Ureter (tissue), 1 donor: ENCODE results near the gene BIRC2. TPM values are rescaled to one million over a fixed set of nuclear protein-coding genes. Genes with fewer than 3 reads are reported as not detected.
A peak's percentile ranks its signal among the peaks of the same experiment; 100 is the strongest.
"Not testable (repeated sequence)": the region's sequence is repeated elsewhere in the genome, so short reads cannot be mapped to it uniquely, and the experiment has no call there.

Source experiments
- DNase-seq: peaks from one replicate; pipeline ENCODE4 v3.0.0-alpha.2; 2020; ENCODE audit warnings: low spot score
- total RNA-seq: library from RNA; stranded (reverse); gene quantifications from one replicate; pipeline ENCODE4 v1.2.4, GENCODE V29; 2023
- donor health status: DM: yes; HTN: yes; CAD: no.

BIRC2 gene
- 44.4 TPM for total RNA-seq

DNA sequence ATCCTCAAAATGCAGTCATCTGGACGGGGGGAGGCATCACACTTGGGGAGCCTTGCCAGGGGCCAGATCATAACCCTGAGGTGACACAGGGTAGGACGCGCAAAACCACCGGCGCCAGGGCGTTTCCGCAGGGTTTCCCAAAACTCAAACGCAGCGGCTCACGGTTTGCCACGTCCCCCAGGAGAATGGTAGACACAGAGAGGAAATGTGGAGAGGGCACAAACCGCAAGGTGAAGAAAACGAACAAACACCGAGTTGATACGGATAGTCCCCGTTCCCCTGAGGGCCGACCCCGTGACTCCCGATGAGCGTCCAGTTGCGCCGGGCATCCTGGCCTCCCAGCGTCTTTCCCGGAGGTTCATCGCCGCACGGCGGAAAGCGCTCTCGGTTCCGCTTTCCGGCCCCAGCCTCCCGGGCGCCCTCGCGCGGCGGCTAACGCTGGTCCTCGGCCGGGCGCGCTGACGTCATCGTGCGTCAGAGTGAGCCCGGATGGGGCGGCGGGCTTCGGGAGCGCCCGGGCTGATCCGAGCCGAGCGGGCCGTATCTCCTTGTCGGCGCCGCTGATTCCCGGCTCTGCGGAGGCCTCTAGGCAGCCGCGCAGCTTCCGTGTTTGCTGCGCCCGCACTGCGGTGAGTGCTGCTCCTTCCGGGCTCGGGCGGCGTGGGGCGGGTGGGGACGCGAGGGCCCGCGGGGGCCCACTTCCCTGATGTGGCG, at the start of gene BIRC2:
Gene BIRC2, plus strand, starts transcription at position 467 of the 714 bp plus-strand sequence. CDS start 2,641 bp downstream, outside the sequence.
- DNase-seq = peak; percentile 94

DNA sequence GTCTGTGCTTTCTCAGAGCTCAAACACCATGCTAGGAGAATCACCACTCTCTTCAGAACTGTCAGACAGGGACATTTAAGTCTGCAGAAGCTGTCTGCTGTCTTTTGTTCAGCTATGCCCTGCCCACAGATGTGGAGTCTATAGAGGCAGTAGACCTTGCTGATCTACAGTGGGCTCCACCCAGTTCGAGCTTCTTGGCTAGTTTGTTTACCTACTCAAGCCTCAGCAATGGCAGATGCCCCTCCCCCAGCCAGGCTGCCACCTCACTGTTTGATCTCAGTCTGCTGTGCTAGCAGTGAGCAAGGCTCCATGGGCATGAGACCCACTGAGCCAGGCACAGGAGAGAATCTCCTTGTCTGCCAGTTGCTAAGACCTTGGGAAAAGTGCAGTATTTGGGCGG, 46.2 kb upstream of the BIRC2 start:
- DNase-seq = not testable (repeated sequence)

DNA sequence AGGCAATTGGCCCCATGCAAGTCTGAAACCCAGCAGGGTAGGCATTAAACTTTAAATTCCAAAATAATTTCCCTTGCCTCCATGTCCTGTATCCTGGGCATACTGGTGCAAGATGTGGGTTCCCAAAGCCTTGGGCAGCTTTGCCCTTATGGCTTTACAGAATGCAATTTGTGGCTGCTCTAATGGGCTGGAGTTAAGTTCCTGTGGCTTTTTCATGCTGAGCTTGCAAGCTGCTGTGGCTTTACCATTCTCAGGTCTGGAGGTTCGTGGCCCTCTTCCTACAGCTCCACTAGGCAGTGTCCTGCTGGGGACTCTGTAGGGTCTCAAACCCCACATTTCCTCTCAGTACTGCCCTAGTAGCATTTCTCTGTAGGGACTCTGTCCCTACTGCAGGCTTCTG, 44.8 kb upstream of the BIRC2 start:
- DNase-seq = no peak

GRCh38 chr11:102304686-102305085, 42.3 kb upstream of the BIRC2 start:
- no peak for DNase-seq

- DNase-seq = no peak
Measured at GRCh38 chr11:102305352-102306047, 41.5 kb upstream of the BIRC2 start.

DNA sequence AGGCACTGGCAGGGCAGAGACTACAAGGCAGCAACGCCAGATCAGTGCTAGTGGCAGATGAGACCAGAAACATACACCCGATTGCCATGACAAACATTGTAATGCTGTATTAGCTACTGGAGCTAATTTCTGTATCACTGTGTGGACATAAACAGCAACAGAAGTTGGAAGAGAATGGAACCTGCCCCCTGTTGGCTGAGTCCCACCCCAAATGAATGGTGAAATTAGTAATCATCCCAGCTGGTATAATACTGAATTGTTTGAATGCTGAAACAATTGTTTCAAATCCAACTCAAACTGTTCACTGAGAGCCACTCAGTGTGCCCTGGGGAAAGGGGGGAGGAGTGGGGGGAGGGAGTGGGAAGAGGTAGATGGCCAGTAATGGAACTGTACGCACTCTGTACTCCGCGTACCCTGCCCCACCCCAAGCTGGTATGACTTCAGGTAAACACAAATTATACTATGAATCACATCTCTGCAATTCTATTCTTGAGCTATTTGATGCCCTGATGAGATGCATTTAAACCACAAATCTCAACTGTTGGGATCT, 40.9 kb upstream of the BIRC2 start:
- DNase-seq = peak; percentile 76

- no peak for DNase-seq
Measured at GRCh38 chr11:102306817-102307726, 39.9 kb upstream of the BIRC2 start.

DNA sequence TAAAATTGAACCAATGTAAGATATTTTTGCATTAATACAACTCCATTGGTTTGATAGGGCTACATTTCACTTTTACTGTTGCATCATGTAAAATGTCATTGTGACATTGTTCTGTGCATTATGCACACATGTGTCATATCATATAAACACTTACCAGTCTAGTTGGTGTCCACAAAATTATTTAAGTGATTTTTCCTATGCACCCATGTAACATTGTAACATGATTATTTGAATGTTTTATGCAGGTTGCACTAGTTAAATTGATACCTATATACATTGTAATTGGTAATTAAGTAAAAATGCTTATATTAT, 39.3 kb upstream of the BIRC2 start:
- no peak for DNase-seq

DNA sequence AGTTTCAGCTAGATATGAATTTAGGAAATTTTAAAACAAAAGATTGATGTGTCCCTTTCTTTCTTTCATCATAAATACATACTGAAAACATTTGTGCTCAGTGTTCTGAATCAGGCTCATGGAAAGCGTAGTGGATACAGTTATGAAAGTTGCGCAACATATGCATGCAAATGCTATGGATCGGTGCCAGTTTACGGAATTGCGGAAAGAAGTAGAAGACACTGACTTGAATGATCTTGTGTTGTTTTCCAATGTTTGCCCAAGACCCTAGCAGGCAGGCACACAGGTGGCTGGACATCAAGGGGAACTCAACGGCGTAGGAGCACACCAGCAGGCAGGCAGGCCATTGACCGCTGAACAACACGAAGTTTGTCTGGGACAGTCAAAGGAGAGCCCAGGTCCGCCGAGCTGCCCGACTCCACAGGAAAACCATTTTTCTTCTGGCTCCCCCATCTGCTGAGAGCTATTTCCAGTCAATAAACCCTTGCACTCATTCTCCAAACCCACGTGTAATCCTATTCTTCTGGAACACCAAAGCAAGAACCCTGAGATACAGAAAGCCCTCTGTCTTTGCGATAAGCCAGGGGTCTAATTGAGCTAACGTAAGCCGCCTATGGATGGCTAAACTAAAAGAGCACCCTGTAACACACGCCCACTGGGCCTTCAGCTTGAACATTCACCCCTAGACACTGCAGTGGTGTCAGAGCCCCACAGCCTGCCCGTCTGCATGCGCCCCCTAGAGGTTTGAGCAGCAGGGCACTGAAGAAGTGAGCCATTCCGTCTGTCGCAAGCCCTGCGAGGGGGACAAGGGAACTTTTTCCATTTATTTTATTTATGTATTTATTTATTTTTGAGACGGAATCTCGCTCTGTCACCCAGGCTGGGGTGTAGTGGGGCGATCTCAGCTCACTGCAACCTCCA, 37.1 kb upstream of the BIRC2 start:
- DNase-seq = no peak

DNA sequence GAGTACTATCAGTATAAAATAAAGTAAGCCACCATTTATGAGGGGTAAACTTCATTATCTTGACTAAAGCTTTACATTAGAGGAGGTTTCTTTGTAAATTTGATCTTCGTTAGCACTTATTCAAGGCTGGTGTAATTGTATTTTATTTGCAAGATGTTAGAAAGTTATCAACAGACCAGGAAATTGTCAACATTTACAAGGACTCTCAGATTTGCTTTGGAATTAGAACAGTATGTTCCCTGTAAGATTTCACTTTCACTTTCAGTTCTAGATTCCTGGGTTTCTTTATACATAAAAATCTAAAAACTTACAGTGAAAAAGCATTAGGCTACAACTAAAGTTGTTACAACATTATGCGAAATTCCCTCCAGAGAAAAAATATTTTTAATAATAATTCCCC, 34.3 kb upstream of the BIRC2 start:
- no peak for DNase-seq

DNA sequence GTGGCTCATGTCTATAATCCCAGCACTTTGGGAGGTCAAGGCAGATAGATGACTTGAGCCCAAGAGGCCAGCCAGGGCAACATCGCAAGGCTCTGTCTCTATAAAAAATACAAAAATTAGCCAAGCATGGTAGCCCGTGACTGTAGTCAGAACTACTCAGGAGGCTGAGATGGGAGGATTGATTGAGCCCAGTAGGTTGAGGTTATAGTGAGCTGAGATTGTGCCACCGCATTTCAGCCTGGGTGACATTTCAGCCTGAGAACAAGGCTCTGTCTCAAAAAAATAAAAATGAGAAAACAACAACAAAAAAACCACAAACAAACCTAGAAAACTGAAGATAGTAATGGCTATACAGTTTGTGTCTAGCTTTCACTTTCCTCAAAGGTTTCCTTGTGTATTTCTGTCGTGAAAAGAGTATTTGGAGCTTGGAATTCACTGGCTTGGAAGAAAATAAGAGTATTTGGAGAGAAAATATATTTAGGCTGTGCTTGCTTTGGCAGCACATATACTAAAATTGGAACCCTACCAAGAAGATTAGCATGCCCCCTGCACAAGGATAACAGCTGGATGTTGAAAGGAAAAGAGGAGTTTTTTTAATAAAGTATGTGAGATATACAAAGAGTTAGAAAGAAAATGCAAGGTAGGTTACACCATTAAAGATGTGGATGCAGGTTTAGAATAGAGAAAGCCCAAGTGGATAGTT, 33.6 kb upstream of the BIRC2 start:
- no peak for DNase-seq

- DNase-seq = no peak
Measured at GRCh38 chr11:102314784-102315183, 32.2 kb upstream of the BIRC2 start.

DNA sequence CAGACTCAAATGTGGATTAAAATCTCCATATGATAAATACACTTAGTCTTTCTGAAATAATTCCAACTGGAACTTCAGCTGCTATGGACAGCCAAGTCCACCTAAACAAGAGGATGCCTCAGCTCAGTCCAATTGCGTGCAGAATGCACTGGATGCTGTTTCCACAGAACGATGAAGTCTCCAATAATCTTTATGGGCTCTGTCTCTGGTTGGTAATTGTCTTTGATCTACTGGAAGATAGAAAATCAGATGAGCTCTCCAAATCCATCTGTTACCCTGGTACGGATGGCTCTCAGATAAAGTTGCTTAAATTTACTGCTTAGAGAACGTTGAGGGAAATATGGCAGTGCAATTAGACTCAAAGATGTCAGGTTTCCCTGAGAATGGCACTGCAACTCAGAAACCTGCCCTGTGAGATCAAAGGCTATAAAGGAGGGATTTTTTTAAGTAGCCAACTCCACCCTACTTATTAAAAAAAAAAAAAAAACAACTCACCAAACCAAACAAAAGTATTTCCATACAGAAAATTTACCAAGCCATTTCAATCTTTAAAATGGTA, 30.6 kb upstream of the BIRC2 start:
- DNase-seq = no peak

DNA sequence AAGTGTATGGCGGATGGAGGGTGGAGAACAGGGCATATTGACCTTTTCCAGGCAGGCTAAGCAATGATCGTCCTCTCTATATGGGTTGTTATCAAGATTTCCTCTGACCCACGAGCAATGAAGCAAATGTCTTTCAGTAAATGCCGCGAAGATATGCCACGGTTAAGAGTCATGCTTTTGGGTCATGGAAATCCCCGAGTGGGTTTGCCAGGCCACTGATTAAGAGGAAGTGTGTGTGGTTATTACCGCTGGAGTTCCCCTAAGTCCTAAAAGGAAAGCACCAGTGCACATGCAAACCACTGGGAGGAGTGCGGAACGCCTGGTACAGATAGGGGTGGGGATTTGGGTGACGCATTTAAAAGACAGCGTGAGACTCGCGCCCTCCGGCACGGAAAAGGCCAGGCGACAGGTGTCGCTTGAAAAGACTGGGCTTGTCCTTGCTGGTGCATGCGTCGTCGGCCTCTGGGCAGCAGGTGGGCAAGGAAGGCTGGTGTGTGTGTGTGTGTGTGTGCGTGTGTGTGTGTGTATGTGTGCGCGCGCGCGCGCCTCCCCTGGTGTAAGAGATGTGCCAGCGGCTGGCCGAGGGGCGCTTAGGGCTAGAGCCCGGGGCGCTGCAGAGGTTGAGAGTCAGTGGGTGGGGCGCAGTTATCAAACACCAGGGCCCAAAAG, 29.8 kb upstream of the BIRC2 start, which contains the start of gene BIRC3:
Gene BIRC3, plus strand, starts transcription at position 386 of the 669 bp plus-strand sequence. CDS start 7,026 bp downstream, outside the sequence.
- DNase-seq = peak; percentile 87

GRCh38 chr11:102317768-102318103, 29.3 kb upstream of the BIRC2 start:
- DNase-seq = no peak

GRCh38 chr11:102318469-102318868, 28.5 kb upstream of the BIRC2 start:
- no peak for DNase-seq

DNA sequence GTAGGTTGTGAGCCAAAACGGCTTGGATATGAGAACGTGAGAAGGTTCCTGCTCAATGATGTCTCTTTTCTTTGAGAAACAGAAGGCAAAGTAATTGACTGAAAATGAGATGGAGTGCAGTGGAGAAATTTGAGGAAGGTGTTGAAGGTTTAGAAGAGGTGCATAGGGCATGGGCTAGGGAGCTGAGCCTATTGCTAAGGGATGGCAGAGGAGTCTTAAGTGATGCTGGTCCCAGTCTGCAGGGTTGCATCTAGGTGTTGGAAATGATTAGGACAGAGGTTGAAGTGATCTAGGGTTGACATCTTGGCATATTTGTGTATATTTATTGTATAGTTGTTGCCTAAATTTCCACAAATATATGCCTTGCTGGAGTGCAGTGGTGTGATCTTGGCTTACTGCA, 27.5 kb upstream of the BIRC2 start:
- DNase-seq = no peak

GRCh38 chr11:102320188-102320587, 26.8 kb upstream of the BIRC2 start:
- no peak for DNase-seq

DNA sequence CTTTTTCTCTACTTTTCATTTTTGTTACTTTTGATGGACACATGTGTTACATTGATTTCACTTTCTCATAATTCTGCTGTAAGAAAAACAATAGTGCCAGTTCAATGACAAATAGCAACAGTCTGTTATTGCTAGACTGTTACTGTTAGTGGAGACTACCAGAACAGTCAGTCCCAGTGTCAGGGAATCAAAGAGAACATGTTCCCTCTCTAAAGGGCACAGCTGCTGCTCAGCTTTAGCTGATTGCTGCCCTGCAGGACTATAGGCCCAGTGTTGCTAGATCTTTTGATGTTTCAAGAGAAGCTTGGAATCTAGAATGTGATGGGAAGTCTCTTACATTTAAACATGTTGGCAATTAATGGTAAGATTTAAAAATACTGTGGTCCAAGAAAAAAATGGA, 26.3 kb upstream of the BIRC2 start:
- no peak for DNase-seq

DNA sequence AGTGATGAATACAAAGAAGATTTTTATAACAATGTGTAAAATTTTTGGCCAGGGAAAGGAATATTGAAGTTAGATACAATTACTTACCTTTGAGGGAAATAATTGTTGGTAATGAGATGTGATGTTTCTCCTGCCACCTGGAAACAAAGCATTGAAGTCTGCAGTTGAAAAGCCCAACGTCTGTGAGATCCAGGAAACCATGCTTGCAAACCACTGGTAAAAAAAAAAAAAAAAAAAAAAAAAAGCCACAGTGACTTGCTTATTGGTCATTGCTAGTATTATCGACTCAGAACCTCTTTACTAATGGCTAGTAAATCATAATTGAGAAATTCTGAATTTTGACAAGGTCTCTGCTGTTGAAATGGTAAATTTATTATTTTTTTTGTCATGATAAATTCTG, 24.5 kb upstream of the BIRC2 start:
- no peak for DNase-seq
